ENCODE results near the gene ZFHX3. TPM values are rescaled to one million over a fixed set of nuclear protein-coding genes. Genes with fewer than 3 reads are reported as not detected.

ZFHX3 gene
- total and polyA plus RNA-seq, 9 donors = 3.4 to 17.6 (median 11.9) TPM

- intact Hi-C loops (cut with DNase I) = no loop called here
- WGBS, 3 donors = 75 to 85% (median 80%) methylated on average over 12 of the region's 12 CpGs
- TF ChIP-seq POLR2A (IDR thresholded peaks at IDR 0.05) (no peak), EP300 (IDR thresholded peaks at IDR 0.05) (no peak), CTCF (IDR thresholded peaks at IDR 0.05) (no peak)
- H3K9me3 ChIP-seq = no peaks in the 10 kb centered on the region
- no peaks in the 10 kb centered on the region for H3K36me3 ChIP-seq
- H3K4me3 ChIP-seq = no peak overlapping the region
- no peaks in the 10 kb centered on the region for H3K27me3 ChIP-seq
- no peak for DNase-seq
- peaks cover 2% of the 10 kb centered on the region for H3K4me1 ChIP-seq (ENCODE audit: insufficient read depth)
- no peak overlapping the region for H3K27ac ChIP-seq
These were observed 172.5 kb downstream of the ZFHX3 start for GRCh38 chr16:72875291-72876031.

- 94 to 95% (median 94%) methylated on average over 8 of the region's 8 CpGs for WGBS, 3 donors
- TF ChIP-seq CTCF (IDR thresholded peaks at IDR 0.05) = no peak
- TF ChIP-seq EP300 (IDR thresholded peaks at IDR 0.05) = no peak
- TF ChIP-seq POLR2A (IDR thresholded peaks at IDR 0.05) = no peak
- Histone ChIP-seq H3K4me1 (ENCODE audit: insufficient read depth) (peaks cover 2% of the 10 kb centered on the region), H3K27ac (no peak overlapping the region), H3K9me3 (no peaks in the 10 kb centered on the region), H3K27me3 (no peaks in the 10 kb centered on the region), H3K4me3 (no peak overlapping the region), H3K36me3 (no peaks in the 10 kb centered on the region)
- intact Hi-C loops (cut with DNase I) = no loop called here
- DNase-seq = no peak
These were observed 174.1 kb downstream of the ZFHX3 start for GRCh38 chr16:72873853-72874252.

- TF ChIP-seq POLR2A (IDR thresholded peaks at IDR 0.05) (no peak), CTCF (IDR thresholded peaks at IDR 0.05) (no peak), EP300 (IDR thresholded peaks at IDR 0.05) (no peak)
- no peaks in the 10 kb centered on the region for H3K4me1 ChIP-seq (ENCODE audit: insufficient read depth)
- 63 to 68% (median 64%) methylated on average over 5 of the region's 5 CpGs for WGBS, 3 donors
- H3K9me3 ChIP-seq = no peaks in the 10 kb centered on the region
- H3K36me3 ChIP-seq = no peaks in the 10 kb centered on the region
- no peak for DNase-seq
- intact Hi-C loops (cut with DNase I) = no loop called here
- H3K4me3 ChIP-seq = no peak overlapping the region
- no peak overlapping the region for H3K27ac ChIP-seq
- H3K27me3 ChIP-seq = no peaks in the 10 kb centered on the region
These were observed 174.9 kb downstream of the ZFHX3 start for GRCh38 chr16:72873044-72873443.

GRCh38 chr16:72865835-72866234 lies 182.1 kb downstream of the ZFHX3 start:
- no peak for TF ChIP-seq POLR2A (IDR thresholded peaks at IDR 0.05)
- no peak for TF ChIP-seq CTCF (IDR thresholded peaks at IDR 0.05)
- TF ChIP-seq EP300 (IDR thresholded peaks at IDR 0.05) = no peak
- no peaks in the 10 kb centered on the region for H3K27me3 ChIP-seq
- intact Hi-C loops (cut with DNase I) = no loop called here
- H3K4me1 ChIP-seq (ENCODE audit: insufficient read depth) = no peaks in the 10 kb centered on the region
- no peaks in the 10 kb centered on the region for H3K36me3 ChIP-seq
- H3K27ac ChIP-seq = no peak overlapping the region
- H3K4me3 ChIP-seq = no peak overlapping the region
- no peak for DNase-seq
- 80 to 86% (median 84%) methylated on average over 7 of the region's 7 CpGs for WGBS, 3 donors
- H3K9me3 ChIP-seq = no peaks in the 10 kb centered on the region

Measured in ovary (tissue), 9 donors.